ENCODE measurements around the gene NUDT3.

DNA sequence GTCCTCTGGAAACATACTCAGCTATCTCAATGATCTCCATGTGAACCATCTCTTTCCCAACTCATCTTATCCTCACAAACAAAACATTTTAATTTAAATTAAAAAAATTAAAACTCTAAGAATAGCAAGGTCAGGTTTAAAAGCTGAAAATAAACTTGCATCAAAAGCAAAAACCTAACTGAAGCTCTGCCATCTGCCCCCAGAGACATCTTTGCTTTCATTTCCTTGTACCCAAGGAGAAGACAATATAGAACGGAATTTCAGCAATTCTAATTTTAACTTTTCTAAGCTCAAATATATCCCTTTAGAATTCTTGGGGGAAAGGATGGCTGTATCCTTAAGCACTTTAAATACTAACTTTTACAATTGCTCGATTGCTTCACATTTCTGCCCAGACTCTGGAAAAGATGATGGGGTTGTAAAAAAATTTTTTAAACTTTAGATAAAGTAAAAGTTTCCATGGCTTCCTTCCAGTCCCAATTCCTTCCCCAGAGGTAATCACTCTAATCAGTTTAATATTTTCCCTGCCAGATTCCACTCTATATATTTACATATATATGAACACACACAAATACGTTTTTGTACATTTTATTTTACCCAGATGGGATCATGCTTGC, 74.5 kb downstream of the NUDT3 start:
- TF ChIP-seq, protein P1, sequence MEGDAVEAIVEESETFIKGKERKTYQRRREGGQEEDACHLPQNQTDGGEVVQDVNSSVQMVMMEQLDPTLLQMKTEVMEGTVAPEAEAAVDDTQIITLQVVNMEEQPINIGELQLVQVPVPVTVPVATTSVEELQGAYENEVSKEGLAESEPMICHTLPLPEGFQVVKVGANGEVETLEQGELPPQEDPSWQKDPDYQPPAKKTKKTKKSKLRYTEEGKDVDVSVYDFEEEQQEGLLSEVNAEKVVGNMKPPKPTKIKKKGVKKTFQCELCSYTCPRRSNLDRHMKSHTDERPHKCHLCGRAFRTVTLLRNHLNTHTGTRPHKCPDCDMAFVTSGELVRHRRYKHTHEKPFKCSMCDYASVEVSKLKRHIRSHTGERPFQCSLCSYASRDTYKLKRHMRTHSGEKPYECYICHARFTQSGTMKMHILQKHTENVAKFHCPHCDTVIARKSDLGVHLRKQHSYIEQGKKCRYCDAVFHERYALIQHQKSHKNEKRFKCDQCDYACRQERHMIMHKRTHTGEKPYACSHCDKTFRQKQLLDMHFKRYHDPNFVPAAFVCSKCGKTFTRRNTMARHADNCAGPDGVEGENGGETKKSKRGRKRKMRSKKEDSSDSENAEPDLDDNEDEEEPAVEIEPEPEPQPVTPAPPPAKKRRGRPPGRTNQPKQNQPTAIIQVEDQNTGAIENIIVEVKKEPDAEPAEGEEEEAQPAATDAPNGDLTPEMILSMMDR (IDR thresholded peaks at IDR 0.05) = no peak
- no peak for TF ChIP-seq POLR2A (IDR thresholded peaks at IDR 0.05)
